GM18907 (cell line): ENCODE results near the gene SPECC1.
"Not testable (repeated sequence)": the region's sequence is repeated elsewhere in the genome, so short reads cannot be mapped to it uniquely, and the experiment has no call there.

Experiments used
- ATAC-seq: cut with Tn5 transposase; IDR thresholded peaks from one replicate; pipeline ENCODE4 v1.9.1; 2021; ENCODE audit warnings: mild to moderate bottlenecking, moderate library complexity; ENCODE audit not compliant: unreplicated experiment

The SPECC1 gene, protein sequence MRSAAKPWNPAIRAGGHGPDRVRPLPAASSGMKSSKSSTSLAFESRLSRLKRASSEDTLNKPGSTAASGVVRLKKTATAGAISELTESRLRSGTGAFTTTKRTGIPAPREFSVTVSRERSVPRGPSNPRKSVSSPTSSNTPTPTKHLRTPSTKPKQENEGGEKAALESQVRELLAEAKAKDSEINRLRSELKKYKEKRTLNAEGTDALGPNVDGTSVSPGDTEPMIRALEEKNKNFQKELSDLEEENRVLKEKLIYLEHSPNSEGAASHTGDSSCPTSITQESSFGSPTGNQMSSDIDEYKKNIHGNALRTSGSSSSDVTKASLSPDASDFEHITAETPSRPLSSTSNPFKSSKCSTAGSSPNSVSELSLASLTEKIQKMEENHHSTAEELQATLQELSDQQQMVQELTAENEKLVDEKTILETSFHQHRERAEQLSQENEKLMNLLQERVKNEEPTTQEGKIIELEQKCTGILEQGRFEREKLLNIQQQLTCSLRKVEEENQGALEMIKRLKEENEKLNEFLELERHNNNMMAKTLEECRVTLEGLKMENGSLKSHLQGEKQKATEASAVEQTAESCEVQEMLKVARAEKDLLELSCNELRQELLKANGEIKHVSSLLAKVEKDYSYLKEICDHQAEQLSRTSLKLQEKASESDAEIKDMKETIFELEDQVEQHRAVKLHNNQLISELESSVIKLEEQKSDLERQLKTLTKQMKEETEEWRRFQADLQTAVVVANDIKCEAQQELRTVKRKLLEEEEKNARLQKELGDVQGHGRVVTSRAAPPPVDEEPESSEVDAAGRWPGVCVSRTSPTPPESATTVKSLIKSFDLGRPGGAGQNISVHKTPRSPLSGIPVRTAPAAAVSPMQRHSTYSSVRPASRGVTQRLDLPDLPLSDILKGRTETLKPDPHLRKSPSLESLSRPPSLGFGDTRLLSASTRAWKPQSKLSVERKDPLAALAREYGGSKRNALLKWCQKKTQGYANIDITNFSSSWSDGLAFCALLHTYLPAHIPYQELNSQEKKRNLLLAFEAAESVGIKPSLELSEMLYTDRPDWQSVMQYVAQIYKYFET

DNA sequence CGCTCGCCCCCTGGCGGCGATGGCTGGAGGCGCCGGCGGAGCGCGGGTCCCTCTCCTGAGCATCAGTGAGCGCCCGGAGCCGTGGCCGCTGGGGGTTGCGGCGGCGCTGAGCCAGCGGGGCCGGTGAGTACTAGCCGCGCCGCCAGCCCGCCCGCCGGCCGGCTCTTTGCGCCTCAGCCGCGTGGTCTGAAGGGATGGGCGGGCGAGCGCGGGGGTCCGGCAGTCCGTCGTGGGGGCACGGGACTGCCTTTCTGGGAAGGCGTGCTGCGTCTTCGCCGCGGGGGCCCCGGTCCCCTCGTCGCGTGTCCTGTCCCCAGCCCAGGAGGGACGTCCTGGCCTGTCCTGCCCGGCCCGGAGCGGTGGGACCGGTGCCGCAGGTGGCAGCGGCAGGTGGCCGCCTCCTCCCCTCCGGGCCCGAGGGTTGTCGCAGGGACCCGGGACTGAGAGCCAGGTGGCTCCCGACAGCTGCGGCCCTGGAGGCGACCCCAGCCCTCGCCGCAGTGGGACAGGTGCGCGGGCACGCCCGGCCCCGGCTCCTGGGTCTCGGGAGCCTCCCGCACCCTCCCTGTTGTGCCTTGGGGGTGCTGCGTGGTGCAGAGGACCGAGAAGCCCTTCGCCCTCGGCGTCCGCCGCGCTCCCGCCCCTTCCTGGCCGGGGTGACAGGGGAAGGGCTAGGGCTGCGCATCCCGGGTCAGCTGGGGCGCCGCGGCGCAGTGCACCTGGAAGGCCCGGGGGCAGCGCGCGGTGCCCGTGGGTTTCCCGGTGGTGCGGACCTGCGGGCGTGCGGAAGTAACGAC, at the start of gene SPECC1:
TSS of gene SPECC1 (plus strand) at position 58 of the 797 bp plus-strand sequence. CDS start 87,293 bp downstream, outside the sequence.
- ATAC-seq: peak; percentile 93

DNA sequence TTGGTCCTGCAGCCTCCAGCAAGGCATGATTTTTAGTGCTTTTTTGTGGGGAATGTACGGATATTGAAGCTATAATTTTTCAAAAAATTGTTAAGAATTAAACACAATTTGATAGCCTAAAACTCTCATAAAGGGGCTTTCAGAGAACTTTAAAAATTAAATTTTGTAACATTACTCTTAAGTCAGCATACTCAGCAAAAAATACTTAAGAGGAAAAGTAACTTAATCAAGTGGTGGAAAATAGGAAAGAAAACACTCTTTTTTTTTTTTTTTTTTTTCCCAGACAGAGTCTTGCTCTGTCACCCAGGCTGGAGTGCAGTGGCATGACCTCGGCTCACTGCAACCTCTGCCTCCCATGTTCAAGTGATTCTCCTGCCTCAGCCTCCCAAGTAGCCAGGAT, 46.2 kb upstream of the SPECC1 start:
- ATAC-seq: not testable (repeated sequence)

DNA sequence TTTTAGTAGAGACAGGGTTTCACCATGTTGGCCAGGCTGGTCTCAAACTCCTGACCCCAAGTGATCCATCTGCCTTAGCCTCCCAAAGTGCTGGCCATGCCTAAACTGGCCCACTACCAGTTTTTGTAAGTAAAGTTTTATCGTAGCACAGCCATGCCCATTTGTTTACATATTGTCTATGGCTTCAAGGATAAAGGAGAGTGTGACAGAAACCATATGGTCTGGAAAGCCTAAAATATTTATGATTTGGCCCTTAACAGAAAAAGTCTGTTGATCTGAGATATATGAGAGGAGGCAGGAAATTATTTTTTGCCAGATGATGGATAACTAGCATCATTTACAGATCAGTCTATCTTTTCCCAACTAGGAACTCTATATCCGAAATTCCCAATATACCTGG, 36.0 kb upstream of the SPECC1 start:
- no peak for ATAC-seq

DNA sequence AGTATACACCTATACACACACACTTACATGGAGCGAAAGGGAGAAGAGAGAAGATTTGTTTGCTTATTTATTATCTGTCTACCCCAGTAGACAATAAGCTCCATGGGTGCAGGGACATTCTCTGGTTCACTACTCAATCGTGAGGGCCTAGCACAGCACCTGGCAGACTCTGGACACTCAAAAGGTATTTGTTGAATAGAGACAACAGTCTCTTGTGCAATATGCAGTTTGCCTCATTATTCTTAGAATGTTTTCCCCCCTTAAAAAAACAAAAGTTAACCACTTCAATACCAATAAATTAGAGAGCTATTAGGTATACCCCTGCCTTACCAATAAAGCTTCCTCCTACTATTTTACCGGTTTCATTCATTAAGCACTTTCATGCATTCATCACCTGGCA, 33.6 kb upstream of the SPECC1 start:
- ATAC-seq: no peak

DNA sequence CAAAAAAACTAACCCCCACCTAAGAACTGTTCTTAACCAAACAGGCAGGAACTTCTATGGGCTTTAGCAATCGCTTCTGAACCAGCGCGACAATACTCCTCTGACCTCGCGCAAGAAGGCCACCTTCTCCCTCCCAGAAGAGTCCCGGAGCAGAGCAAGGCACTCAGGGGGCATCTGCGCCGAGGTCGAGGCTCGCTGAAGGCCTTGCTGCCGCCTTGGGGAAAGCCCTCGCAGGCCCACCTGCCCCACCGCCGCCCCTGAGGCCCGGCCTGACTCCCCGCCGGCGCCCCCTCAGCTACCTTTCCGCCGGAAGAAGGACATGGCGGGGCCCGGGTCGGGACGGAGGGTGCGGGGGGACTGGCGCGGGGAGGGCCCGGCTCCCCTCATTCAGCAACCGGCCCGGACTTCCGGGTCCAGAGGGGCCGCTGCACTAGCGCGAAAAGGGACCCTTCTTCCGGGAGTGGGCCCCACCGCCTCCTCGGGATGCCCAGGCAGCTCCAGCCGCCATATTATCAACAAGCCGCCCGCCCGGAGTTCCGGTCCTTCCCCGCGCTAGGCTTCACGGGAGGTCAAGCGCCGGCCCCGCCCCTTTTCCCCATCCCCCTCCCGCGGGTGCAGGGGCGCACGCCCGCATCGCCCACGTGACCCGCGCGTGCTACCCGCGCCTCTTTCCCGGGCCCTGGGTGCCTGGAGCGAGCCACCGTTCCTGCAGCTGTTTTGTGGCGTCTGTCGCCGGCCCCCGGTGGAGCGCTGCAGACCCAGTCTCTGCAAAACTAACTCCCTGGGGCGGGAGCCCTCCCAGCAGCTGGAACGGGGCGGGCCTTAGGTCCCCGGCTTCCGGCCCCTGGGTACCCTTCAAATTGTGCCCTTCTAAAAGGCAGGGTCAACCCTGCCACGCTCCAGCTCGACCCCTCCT, 31.6 kb upstream of the SPECC1 start, which contains the start of gene AKAP10:
TSS of gene AKAP10 (minus strand) at position 536 of the 916 bp plus-strand sequence. CDS start at position 387, 149 bp downstream.
- ATAC-seq: peak; percentile 87

DNA sequence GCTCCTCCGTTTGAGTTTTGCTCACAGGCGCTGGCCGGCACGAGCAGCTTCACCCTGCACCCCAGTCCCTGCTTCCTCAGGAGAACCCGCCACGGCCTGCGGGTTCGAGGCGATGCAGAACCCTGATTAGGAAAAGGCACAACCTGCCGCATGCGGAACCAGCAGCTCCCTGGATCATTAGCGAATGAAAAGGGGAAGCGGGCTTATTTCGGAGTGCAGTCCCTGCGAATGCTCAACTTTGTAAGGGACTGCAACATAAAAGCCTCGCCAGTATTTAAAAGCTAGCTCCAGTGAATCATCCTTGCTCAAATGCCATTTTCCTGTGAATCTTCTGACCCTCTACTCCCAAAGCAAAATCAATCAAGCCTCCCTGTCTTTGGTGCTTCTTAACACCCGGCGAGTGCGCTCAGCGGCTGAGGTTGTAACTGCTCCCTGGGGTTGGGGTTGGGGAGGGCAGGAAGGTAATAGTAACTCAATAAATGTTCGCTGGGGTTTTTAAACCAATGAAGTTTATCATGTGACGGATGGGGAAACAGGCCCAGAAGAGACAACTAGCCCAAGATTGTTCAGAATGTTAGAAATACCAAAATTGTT, 30.9 kb upstream of the SPECC1 start:
- ATAC-seq: peak; percentile 48

DNA sequence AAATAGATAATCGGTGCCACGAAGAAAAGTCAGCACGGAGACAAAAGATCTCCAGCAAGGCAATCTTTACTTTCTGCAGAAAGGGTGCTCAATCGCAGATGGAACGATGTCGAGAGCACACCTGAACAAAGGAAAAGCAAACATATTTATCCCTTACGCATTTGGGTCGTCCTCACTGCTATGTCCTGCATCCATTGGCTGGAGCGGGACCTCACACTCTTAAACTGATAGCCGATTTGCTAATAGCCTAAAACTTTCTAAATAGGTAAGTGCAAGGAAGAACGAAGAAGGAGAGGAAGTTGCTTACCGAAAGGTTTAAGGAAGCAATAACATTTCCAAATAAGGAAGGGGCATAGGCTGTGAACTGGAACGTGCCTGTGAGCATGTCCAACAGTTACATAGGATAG, 30.4 kb upstream of the SPECC1 start:
- ATAC-seq: no peak

DNA sequence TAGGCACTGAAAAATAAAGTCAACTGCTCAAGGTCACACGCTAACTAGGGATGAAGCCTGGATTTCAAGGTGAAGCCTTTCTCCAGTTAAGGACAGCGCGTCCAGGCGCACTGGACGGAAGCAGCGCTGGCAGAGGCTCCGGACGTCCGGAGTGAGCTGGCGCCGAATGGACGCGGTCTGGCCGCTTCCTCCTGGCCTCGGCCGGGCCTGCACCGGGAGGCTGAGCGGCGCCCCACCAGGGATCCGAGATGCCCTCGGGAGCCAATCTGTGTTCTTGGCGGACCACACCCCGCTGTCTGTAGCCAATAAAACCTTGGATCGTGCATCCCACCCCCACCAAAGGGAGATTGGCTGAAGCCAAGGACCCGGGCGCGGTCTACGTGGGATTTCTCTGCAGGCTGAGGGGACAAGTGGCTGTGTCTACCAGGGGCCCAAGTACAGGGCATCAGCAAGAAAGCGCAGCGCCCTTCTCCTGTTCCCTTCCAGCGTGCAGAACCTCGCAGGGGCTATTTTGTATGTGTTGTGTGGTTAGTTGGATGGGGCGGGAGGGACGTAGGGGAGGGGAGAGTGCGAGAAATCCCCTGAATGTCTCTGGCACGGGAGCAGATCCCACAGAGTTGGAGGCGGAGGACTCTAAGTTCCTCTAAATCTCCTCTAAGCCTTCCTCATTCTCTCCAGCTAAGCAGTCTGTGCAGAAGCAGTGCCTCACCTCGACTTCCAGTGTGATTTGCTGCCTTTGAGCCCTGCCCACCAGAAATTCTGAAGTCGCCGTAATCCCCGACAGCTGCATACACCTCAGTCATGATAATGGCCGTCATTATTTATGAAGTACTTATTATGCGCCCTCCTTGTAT, 29.0 kb upstream of the SPECC1 start:
- no peak for ATAC-seq

DNA sequence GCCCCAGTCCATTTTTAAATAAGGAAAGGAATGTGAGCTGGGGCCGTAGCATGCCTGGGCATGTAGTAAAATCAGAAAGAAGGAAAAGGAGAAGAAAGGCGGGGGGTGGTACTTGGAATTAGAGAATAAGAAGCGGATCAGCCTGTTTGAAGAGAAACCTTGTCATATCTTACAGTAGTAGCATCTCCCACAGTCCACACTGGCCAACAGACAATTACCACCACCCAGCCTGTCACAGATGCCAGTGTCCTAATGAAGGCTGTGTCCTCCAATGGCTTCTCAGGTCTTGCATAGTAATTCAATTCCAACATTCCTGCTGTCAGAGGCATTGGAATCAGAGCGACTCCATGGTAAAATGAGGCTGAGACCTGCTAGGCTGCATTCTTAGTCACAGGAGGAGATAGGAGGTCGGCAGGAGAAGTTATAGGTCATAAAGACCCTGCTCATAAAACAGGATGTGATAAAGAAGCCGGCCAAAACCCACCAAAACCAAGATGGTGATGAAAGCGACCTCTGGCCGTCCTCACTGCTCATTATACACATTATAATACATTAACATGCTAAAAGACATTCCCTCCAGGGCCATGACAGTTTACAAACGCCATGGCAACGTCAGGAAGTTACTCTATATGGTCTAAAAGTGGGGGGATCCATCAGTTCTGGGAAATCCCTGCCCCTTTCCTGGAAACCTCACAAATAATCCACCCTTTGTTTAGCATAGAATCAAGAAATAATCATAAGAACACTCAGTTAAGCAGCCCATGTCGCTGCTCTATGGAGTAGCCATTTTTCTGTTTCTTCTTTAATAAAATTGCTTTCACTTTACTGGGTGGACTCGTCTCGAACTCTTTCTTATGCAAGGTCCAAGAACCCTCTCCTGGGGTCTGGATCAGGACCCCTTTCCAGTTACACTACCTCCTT, 22.0 kb upstream of the SPECC1 start:
- no peak for ATAC-seq

DNA sequence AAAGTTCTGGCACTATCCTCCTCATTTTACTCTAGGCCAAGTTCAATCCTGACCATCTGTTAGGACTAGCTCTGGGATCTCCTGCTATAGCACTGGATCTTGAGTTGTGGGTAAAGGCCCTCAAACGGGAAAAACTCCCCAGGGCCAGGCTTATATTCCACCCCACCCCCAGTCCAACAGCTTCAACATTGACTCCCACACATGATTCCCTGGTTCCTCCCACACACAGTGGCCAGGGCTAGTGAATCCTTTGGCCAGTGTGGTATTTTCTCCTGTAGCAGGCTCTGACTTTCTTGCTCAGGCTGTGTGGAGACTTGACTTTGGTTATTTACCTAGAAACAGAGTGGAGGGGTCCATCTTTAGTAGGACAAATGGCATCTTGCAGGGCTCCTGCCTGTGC, 21.3 kb upstream of the SPECC1 start:
- ATAC-seq: no peak

DNA sequence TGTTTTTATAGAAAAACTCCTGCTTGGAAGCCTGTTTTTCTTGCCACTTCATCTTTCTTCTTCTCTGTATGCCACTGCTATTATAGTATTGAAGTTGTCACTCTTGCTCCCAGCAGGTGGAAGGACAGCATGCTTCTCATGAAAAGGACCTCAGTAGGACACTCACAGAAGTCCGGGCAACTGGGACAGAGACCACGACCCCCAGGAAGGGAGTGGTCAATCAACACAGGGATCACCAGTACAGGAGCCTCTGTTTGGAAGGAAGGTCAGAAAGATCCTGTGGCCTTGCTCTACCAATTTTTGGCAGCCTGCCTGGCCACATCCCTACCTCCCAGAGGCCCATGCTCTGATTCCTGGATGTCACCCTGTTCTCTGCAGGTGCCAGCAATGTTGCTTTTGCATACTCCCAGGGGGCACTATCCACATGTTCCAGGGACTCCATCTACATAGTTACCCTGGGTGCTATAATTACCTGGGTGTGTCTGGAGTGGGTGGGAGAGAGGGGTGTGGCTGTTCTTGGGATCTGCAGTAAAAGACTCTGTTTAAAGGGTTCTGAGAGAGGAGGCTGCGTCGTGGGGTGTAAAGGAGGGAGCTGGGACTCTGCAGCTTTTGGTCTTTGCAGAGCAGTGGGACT, 17.8 kb upstream of the SPECC1 start:
- no peak for ATAC-seq

DNA sequence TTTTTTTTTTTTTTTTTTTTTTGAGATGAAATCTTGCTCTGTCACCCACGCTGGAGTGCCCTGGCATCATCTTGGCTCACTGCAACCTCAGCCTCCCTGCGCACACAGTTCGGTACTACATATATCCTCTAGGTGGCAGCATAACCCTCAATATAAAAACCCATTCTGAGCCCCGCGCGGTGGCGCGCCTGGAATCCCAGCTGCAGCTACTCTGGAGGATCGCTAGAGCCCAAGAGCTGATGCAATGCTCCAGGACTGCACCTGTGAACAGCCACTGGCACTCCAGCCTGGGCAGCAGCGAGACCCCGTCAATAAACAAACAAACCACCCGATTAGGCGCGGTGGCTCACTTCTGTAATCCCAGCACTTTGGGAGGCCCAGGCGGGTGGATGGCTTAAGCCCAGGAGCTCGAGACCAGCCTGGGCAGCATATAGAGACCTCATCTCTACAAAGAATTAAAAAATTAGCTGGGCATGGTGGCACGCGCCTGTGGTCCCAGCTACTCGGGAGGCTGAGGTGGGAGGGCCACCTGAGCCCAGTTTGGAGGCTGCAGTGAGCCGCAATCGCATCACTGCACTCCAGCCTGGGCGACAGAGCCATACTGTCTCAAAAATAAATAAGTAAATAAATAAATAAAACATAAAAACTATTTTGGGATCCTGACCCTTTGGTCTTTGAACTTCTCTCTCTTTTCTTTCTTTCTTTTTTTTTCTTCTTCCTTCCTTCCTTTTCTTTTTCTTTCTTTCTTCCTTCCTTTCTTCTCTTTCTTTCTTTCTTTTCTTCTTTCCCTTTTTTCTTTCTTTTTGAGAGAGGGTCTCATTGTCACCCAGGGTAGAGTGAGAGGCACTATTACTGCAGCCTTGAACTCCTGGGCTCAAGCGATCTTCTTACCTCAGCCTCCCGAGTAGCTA, 16.1 kb upstream of the SPECC1 start:
- ATAC-seq: peak; percentile 90

DNA sequence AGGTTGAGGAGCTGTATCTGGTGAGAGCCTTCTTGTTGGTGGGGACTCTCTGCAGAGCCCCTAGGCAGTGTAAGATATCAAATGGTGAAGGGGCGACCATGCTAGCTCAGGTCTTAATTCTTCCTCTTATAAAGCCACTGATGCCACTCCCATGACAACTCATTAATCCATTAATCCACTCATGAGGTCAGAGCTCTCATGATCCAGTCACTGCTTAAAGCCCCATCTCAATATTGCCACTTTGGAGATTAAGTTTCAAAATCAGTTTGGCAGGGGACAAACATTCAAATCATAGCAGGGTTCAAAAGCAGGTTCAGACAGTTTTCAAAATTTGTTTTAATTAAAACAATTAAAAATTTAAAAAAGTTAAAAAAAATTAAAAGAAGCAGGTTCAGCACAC, 13.1 kb upstream of the SPECC1 start:
- ATAC-seq: no peak

DNA sequence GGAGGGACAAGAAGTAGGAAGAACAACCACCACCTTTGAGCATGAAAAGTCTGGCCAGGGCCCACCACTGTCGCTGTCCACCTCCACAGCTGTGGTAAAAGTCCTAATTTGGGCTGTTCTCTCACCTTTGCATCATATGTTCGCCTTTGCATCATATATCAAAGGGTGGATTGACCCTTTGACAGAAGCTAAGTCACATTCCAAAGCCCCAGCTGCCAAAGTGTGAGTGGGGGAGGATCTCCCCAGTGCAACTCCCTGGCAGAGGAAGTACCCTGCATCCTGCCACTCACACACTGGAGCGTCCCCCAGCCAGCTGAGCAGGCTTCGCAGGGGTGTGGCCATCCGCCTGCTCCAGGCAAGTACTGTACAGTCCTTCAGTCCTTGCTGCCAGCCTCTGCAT, 12.7 kb upstream of the SPECC1 start:
- ATAC-seq: no peak

DNA sequence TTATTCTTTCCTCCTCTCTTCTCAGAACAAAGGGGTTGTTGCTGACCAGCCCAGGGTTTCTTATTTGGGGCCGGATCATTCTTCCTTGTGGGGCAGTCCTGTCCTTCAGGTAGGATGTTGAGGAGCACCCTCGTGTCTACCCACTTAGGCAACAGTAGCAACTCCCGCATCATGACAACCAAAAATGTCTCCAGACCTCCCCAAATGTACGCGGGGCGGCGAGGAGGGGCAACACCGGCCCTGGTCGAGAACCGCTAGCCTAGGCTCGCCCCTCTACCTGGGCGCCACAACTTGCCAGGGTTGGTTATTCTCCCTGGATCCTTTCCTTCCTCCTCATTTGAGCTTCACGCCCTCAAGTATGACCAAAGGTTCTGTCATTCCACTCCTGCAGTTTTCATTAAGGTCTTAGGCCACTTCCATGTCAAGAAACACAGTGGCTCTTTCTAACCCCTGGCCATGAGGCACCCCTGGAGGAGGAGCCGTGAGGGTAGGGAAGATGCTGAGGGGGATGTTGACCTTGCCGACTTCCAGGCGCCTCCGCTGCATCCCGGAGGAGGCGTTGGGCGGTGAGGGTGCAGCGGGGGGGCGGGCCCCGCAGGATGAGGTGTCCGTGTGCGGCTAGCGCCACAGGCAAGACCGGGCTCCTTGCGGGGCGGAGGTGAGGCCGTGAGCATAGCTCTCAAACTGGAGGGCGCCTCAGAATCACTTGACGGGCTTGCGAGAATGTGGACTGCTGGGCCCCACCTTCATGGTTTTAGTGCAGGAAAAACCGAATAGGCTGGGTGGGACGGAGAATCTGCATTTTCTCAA, 712 bp upstream of the SPECC1 start:
- ATAC-seq: peak; percentile 30
